Loucy (cell line): Measurements from ENCODE around the gene ARID1B.

ENCODE experiments used
- EZH2phosphoT487 ChIP-seq: fragments of 200-600 bp; IDR thresholded peaks from 2 replicates; pipeline ENCODE4 v1.6.1; 2018; ENCODE audit warnings: antibody characterized with exemption, mild to moderate bottlenecking, moderate library complexity, borderline replicate concordance
- TF ChIP-seq, protein P1 (sequence below): fragments of 200-600 bp; sonication (generic); conservative IDR thresholded peaks from 2 replicates; pipeline ENCODE4 v1.5.1; 2014; ENCODE audit warnings: mild to moderate bottlenecking, antibody characterized with exemption, low read length

DNA sequence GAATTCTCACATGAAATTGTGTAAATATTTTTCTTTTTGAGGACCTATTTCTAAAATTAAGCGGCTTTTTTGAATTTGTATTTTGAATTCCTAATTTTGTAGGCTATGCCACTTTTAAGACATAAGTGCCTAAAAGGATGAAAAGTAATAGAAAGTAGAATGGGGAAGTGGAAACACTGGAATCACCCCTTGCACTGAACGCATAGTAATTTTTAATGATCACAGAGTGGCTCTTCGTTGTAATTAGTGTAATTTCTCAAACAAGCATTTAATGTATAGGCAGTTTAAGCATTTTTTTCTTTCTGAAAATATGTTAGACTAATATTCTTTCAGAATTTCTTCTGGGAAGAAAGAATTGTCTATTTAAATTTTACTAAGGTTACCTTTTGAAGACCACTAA lies 73.2 kb downstream of the ARID1B start:
- TF ChIP-seq, protein P1, sequence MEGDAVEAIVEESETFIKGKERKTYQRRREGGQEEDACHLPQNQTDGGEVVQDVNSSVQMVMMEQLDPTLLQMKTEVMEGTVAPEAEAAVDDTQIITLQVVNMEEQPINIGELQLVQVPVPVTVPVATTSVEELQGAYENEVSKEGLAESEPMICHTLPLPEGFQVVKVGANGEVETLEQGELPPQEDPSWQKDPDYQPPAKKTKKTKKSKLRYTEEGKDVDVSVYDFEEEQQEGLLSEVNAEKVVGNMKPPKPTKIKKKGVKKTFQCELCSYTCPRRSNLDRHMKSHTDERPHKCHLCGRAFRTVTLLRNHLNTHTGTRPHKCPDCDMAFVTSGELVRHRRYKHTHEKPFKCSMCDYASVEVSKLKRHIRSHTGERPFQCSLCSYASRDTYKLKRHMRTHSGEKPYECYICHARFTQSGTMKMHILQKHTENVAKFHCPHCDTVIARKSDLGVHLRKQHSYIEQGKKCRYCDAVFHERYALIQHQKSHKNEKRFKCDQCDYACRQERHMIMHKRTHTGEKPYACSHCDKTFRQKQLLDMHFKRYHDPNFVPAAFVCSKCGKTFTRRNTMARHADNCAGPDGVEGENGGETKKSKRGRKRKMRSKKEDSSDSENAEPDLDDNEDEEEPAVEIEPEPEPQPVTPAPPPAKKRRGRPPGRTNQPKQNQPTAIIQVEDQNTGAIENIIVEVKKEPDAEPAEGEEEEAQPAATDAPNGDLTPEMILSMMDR: no peak
- TF ChIP-seq EZH2phosphoT487: no peak
